ENCODE results near the gene TMEM100.

The TMEM100 gene

DNA sequence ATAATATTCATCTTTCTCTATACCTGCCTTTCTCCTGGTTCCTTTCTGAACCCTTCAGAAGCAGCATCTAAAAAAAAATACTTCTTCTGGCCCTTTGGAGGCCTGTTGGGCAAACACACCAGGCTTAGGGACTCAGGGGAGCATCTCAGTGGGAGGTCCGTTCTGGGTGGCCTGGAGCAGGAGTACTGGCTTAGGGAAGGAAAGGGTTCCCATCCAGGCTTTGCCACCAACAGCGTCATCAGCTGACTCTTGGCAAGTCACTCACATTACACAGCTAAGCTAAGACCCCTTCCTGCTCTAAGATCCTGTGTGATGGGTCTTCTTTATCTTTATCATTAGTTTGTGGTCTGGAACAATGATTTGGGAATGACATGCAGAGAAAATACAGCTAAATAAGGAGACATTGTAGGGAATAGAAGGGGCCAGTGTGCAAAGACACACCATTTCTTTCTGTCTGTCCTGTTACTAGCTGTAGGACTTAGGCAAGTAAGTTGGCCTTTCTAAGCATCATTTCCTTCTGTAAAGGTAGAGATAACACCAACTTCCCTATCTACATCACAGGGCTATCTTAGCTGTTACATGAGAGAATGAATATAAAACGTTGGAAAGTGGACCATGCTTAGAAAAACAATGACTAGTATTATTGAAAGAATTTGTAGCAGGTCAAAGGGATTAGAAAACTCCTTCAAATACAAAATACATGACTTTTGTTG is 38.1 kb upstream of the TMEM100 start:
- H3K9ac ChIP-seq (ENCODE audit: low read depth, low read length), result no peak overlapping the region
- H3K27me3 ChIP-seq (ENCODE audit: insufficient read depth, low read length, poor library complexity), result no peaks in the 10 kb centered on the region
- no peaks in the 10 kb centered on the region for H3K36me3 ChIP-seq (ENCODE audit: insufficient read depth, low read length)
- DNase-seq (no peak), ATAC-seq (ENCODE audit: insufficient read depth, low read depth) (no peak)
- no peak overlapping the region for H3K4me2 ChIP-seq (ENCODE audit: insufficient read depth, low read length)
- H3K4me1 ChIP-seq (ENCODE audit: insufficient read depth, low read length), result no peaks in the 10 kb centered on the region
- no peaks in the 10 kb centered on the region for H3K79me2 ChIP-seq (ENCODE audit: insufficient read depth, low read length)
- no peak overlapping the region for H3K4me3 ChIP-seq (ENCODE audit: low read depth in 1 of 2, low read length in 2 of 2)
- TF ChIP-seq EZH2 (IDR thresholded peaks at IDR 0.05; ENCODE audit: borderline replicate concordance, low read depth, low read length, severe bottlenecking), result no peak
- TF ChIP-seq, protein P1, sequence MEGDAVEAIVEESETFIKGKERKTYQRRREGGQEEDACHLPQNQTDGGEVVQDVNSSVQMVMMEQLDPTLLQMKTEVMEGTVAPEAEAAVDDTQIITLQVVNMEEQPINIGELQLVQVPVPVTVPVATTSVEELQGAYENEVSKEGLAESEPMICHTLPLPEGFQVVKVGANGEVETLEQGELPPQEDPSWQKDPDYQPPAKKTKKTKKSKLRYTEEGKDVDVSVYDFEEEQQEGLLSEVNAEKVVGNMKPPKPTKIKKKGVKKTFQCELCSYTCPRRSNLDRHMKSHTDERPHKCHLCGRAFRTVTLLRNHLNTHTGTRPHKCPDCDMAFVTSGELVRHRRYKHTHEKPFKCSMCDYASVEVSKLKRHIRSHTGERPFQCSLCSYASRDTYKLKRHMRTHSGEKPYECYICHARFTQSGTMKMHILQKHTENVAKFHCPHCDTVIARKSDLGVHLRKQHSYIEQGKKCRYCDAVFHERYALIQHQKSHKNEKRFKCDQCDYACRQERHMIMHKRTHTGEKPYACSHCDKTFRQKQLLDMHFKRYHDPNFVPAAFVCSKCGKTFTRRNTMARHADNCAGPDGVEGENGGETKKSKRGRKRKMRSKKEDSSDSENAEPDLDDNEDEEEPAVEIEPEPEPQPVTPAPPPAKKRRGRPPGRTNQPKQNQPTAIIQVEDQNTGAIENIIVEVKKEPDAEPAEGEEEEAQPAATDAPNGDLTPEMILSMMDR (IDR thresholded peaks at IDR 0.05; ENCODE audit: borderline replicate concordance, extremely low read depth, low read length, poor library complexity, severe bottlenecking), result no peak
- H3K9me3 ChIP-seq (ENCODE audit: insufficient read depth, low read length, severe bottlenecking), result no peaks in the 10 kb centered on the region
- H4K20me1 ChIP-seq (ENCODE audit: insufficient read depth, low read length), result no peaks in the 10 kb centered on the region
- H3K27ac ChIP-seq (ENCODE audit: low read length), result no peak overlapping the region
- H2AFZ ChIP-seq (ENCODE audit: low read depth, low read length), result no peak overlapping the region

DNA sequence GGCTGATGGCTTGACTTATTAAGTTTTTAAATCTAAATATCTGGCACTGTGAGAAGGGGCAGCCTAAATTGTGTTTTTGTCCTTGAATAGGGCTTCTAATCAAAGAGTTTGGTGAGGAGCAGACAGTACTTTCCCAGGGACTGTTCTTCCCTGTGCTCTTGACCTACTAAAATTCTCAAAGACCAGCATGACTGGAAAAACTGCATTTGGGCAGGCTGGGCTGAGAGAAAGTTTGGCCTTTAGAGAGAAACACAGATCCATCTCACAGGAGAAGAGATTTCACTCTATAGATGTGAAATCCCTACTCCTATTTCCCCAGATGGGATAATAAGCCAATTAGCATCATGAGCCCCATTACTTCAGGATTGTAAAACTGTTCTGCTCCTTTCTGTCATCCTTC is 35.5 kb upstream of the TMEM100 start:
- Histone ChIP-seq H3K4me1 (ENCODE audit: insufficient read depth, low read length) (no peaks in the 10 kb centered on the region), H3K9me3 (ENCODE audit: insufficient read depth, low read length, severe bottlenecking) (no peaks in the 10 kb centered on the region), H3K79me2 (ENCODE audit: insufficient read depth, low read length) (no peaks in the 10 kb centered on the region), H3K4me2 (ENCODE audit: insufficient read depth, low read length) (no peak overlapping the region), H2AFZ (ENCODE audit: low read depth, low read length) (no peak overlapping the region), H4K20me1 (ENCODE audit: insufficient read depth, low read length) (no peaks in the 10 kb centered on the region), H3K27me3 (ENCODE audit: insufficient read depth, low read length, poor library complexity) (no peaks in the 10 kb centered on the region), H3K27ac (ENCODE audit: low read length) (no peak overlapping the region), H3K9ac (ENCODE audit: low read depth, low read length) (no peak overlapping the region), H3K4me3 (ENCODE audit: low read depth in 1 of 2, low read length in 2 of 2) (no peak overlapping the region), H3K36me3 (ENCODE audit: insufficient read depth, low read length) (peaks cover 4% of the 10 kb centered on the region; the same call in 1 of the 2 replicates)
- TF ChIP-seq, protein P1 (IDR thresholded peaks at IDR 0.05; ENCODE audit: borderline replicate concordance, extremely low read depth, low read length, poor library complexity, severe bottlenecking), result no peak
- no peak for TF ChIP-seq EZH2 (IDR thresholded peaks at IDR 0.05; ENCODE audit: borderline replicate concordance, low read depth, low read length, severe bottlenecking)
- DNase-seq (no peak), ATAC-seq (ENCODE audit: insufficient read depth, low read depth) (no peak)

DNA sequence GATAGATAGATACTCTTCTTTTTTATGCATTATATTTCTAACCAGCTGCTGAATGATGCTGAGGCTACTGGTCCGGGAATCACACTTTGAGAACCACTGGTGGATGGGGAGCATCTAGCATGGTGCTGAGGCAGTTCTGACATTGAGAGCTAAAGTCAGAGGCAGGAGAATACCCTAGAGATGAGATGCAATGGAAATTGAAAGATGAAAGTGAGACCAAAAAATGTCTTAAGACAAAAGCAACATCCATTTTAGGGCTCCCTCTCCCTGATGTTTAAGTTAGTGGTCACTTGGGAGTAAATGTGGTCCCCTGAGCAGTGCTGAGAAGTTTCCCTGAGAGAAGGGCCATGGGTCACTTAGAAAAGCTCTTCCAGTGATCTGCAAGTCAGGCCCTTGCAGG is 35.0 kb upstream of the TMEM100 start:
- H3K79me2 ChIP-seq (ENCODE audit: insufficient read depth, low read length), result no peaks in the 10 kb centered on the region
- no peak for ATAC-seq (ENCODE audit: insufficient read depth, low read depth)
- H3K27ac ChIP-seq (ENCODE audit: low read length), result no peak overlapping the region
- no peaks in the 10 kb centered on the region for H3K9me3 ChIP-seq (ENCODE audit: insufficient read depth, low read length, severe bottlenecking)
- H3K36me3 ChIP-seq (ENCODE audit: insufficient read depth, low read length), result peaks cover 4% of the 10 kb centered on the region; the same call in 1 of the 2 replicates
- no peak overlapping the region for H3K4me3 ChIP-seq (ENCODE audit: low read depth in 1 of 2, low read length in 2 of 2)
- peaks cover 3% of the 10 kb centered on the region; the same call in 1 of the 2 replicates for H3K4me1 ChIP-seq (ENCODE audit: insufficient read depth, low read length)
- DNase-seq, result no peak
- TF ChIP-seq, protein P1 (IDR thresholded peaks at IDR 0.05; ENCODE audit: borderline replicate concordance, extremely low read depth, low read length, poor library complexity, severe bottlenecking), result no peak
- TF ChIP-seq EZH2 (IDR thresholded peaks at IDR 0.05; ENCODE audit: borderline replicate concordance, low read depth, low read length, severe bottlenecking), result no peak
- H3K27me3 ChIP-seq (ENCODE audit: insufficient read depth, low read length, poor library complexity), result no peaks in the 10 kb centered on the region
- no peak overlapping the region for H2AFZ ChIP-seq (ENCODE audit: low read depth, low read length)
- H4K20me1 ChIP-seq (ENCODE audit: insufficient read depth, low read length), result no peaks in the 10 kb centered on the region
- H3K9ac ChIP-seq (ENCODE audit: low read depth, low read length), result no peak overlapping the region
- H3K4me2 ChIP-seq (ENCODE audit: insufficient read depth, low read length), result no peak overlapping the region

Data from DND-41 (cell line).